GM12801 (cell line): Measurements from ENCODE around the gene TRAP1.

Source experiments
- TF ChIP-seq, protein P1 (sequence below): IDR thresholded peaks from one replicate; pipeline ENCODE4 v1.5.1; 2011; ENCODE audit warnings: control low read depth; ENCODE audit not compliant: insufficient read length; ENCODE audit errors: extremely low read depth

The TRAP1 gene

DNA sequence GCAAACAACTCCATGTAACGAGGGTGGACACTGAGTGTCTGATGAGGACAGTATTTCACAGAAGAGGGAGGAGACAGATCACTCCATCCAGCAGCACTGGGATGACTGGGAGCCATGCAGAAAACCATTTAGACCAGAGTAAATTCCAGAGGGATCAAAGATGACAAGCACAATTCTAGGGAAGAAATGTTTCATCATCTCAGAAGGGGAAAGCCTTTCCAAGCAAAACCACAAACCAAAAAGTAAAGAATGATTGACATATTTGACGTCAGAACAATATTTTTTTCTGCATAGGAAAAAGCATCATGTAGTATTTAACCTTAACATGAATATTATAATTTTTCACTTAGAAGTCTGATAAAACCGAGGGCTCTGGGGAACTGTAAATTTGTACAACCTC is 58.1 kb downstream of the TRAP1 start:
- TF ChIP-seq, protein P1, sequence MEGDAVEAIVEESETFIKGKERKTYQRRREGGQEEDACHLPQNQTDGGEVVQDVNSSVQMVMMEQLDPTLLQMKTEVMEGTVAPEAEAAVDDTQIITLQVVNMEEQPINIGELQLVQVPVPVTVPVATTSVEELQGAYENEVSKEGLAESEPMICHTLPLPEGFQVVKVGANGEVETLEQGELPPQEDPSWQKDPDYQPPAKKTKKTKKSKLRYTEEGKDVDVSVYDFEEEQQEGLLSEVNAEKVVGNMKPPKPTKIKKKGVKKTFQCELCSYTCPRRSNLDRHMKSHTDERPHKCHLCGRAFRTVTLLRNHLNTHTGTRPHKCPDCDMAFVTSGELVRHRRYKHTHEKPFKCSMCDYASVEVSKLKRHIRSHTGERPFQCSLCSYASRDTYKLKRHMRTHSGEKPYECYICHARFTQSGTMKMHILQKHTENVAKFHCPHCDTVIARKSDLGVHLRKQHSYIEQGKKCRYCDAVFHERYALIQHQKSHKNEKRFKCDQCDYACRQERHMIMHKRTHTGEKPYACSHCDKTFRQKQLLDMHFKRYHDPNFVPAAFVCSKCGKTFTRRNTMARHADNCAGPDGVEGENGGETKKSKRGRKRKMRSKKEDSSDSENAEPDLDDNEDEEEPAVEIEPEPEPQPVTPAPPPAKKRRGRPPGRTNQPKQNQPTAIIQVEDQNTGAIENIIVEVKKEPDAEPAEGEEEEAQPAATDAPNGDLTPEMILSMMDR, result no peak

DNA sequence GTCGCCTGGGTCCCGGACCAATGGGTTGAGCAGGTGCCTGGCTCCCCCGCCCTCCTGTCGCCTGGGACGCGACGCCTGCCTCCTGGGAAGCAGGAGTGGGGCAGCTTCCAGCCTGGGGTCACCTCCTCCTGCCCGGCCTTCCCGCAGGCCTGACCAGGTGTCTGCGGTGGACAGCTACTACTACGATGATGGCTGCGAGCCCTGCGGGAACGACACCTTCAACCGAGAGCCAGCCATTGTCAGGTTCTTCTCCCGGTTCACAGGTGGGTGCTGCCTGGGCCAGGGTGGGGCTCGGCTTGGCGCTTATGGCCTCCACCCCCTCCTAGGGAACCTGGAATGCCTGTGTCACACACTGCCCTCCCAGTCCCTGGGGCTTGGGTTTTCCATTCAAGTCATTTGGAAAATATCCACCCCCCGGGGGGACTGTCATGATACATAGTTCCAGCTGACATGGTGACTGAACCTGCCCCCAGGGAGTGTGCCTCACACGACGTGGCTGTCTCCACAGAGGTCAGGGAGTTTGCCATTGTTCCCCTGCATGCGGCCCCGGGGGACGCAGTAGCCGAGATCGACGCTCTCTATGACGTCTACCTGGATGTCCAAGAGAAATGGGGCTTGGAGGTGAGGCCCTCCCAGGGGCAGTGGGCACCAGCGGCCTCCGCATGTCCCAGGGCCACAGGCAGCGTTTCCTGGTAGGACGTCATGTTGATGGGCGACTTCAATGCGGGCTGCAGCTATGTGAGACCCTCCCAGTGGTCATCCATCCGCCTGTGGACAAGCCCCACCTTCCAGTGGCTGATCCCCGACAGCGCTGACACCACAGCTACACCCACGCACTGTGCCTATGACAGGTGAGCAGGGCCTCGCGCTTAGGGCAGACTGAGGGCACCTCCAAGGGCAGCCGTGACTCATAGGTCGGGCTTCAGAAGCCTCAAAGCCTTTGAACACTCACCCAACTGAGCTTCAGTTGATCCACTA is 60.5 kb downstream of the TRAP1 start:
- TF ChIP-seq, protein P1, result no peak

DNA sequence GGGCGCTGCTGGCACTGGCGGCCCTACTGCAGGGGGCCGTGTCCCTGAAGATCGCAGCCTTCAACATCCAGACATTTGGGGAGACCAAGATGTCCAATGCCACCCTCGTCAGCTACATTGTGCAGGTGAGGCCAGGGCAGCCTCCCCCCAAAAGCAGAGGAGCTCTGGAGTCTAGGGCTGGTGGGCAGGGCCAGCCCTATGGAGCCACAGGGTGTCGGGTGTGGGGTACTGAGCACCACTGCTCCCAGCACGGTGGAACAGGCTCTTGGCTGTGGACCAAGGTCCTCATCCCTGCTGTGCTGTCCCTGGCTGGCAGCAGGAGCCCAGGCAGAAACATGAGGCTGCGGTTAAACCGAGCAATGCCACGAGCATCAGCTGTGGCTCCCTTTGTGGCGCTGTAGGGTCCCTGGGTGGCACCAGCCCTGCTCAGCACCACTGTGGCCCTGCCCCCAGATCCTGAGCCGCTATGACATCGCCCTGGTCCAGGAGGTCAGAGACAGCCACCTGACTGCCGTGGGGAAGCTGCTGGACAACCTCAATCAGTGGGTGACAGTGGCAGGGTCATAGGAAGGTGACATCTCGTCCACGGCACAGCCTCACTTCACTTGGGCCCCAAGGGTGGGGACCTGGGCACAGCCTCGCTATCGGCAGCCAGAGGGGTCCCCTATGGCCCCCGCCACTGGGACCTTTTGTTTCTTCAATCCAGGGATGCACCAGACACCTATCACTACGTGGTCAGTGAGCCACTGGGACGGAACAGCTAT is 61.7 kb downstream of the TRAP1 start:
- TF ChIP-seq, protein P1, result no peak

DNA sequence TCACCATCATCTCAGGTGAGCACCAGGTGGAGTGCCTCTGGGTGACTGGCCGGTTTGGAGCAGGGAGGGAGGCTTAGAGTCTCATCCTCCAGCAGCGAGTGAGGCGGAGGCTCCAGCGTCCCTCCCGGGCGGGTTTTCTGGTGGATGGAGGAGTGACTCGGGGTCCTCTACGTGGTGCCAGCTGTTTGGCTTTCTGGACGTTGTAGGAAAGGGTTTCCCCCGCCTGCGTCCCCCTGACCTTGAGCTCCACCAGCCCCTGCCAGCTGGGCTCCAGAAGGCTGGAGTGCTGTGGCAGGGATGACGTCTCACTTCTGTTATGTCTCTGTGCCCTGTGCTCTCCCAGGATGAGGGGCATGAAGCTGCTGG is 62.3 kb downstream of the TRAP1 start:
- TF ChIP-seq, protein P1, result no peak

DNA sequence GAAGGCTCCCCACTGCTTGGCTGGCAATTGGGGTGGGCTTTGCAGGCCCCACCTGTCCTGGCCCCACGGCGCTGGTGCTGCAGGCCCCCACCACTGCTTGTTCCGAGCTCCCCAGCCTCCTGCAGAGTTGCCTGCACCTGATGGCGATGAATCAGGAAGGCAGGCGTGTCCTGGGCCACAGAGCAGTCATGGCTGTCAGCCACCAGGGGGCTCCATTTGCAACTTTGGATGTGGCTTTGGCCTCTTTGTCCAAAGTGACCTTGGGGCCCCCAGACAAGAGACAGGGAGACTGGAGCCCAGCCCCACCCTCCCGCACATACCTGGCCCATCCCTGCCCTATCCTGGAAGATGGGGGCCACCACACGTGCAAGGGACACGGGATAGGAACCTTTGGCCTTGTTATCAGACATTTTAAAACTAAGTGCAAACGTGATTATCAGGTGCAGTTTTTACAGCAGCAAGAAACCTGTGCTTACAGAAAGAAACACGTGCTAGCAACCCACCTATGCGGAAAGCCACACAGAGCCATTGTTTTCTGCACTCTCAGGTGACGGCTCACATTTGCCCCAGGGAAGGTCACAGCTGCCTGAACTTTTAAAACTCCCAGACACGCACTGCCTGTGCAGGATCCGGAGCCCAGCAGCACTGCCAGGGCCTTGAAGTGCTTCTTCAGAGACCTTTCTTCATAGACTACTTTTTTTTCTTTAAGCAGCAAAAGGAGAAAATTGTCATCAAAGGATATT is 62.9 kb downstream of the TRAP1 start, which contains the start of gene DNASE1:
Gene DNASE1 (plus strand): TSS at position 443 of the 743 bp plus-strand sequence. CDS start 683 bp downstream, outside the sequence.
- TF ChIP-seq, protein P1, result no peak

DNA sequence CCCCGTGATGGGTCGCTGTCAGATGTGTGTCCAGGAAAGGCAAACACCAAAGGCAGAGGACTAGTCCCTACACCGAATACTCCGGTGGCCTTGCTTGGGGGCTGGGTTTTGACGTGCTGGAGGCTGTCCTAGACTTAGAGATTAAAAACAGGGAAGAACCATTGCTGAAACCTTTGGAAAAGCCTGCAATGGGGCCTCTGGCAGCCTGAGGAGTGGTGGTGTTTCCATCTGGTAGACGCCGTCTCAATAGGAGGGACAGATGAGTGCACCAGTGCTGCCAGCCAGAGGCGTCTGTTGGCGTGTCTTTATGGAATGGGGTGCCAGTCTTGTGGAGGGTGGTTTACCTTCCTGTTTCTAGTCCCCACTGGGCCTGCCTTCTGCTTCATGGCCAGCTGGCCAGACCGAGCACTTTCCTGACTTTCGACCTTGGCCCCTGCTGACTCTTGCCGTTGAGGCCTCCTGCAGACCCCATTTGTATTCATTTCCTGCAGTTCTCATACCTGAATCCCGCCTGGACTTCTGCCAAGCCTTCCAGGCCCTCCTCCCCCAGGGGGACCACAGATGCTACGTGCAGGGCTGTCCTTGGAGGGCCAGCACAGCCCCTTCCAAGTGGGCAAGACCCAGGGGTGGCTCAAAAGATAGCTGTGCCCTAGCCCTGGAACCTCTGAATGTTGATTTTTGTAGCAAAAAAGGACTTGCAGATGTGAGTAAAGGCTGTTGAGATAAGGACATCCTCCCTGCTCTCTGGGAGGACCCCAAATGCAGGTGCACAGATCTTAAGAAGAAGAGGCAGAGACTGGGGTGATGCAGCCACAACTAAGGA is 64.7 kb downstream of the TRAP1 start:
- TF ChIP-seq, protein P1, result no peak
